Right lobe of liver (tissue), 6 donors: ENCODE data around the gene MOBP. TPM values are rescaled to one million over a fixed set of nuclear protein-coding genes. Genes with fewer than 3 reads are reported as not detected.

Source experiments
- ATAC-seq, 4 donors: fragments of 200-7000 bp; cut with Tn5 transposase; one replicate each; pipeline ENCODE4 v1.9.1; 2020; ENCODE audit warnings: mild to moderate bottlenecking in 4 of 4, moderate library complexity in 4 of 4
- DNase-seq, 3 donors: peaks; one replicate each; pipeline ENCODE4 v3.0.0-alpha.2; 2020
- H3K27ac ChIP-seq, 3 donors: fragments of 200-600 bp; one replicate each; pipeline ENCODE4 v1.8.0; 2022
- H3K27me3 ChIP-seq, 2 donors: fragments of 200-600 bp; one replicate each; pipeline ENCODE4 v1.8.0; 2022
- H3K36me3 ChIP-seq, 4 donors: fragments of 200-600 bp; sonication (generic) in 1 of 4; one replicate each; pipeline versions ENCODE4 v1.5.1 to v1.8.0; 2017 to 2022; ENCODE audit warnings: control low read depth in 1 of 4
- H3K4me1 ChIP-seq, 4 donors: fragments of 200-600 bp; sonication (generic) in 1 of 4; one replicate each; pipeline versions ENCODE4 v1.5.1 to v1.8.0; 2017 to 2022; ENCODE audit warnings: control low read depth in 1 of 4
- H3K4me3 ChIP-seq, 3 donors: fragments of 200-600 bp; one replicate each; pipeline ENCODE4 v1.8.0; 2022
- H3K9me3 ChIP-seq, 4 donors: fragments of 200-600 bp; sonication (generic) in 1 of 4; one replicate each; pipeline versions ENCODE4 v1.5.1 to v1.8.0; 2017 to 2022; ENCODE audit warnings: control low read depth in 1 of 4
- CTCF ChIP-seq, 4 donors: fragments of 200-600 bp in 3 of 4; fragments of 450-650 bp in 1 of 4; IDR thresholded peaks; one replicate each; pipeline versions ENCODE4 v1.5.1 to v1.8.0; 2016 to 2022; ENCODE audit warnings: antibody characterized with exemption in 4 of 4, mild to moderate bottlenecking in 2 of 4
- POLR2A ChIP-seq: fragments of 450-650 bp; IDR thresholded peaks from one replicate; pipeline ENCODE4 v1.6.1; 2017; ENCODE audit warnings: antibody characterized with exemption, mild to moderate bottlenecking
- WGBS: methylation state at CpG from one replicate; pipeline ENCODE4 v1.1.6; 2018; ENCODE audit warnings: low coverage, low lambda C conversion rate; ENCODE audit not compliant: insufficient coverage; ENCODE audit errors: missing lambda C conversion rate; 5-methylcytosine and 5-hydroxymethylcytosine counted together
- intact Hi-C, 2 donors: fragments of 100-400 bp; cut with DNase I; formaldehyde crosslinking; loops; one replicate each; pipeline versions ENCODE4 v1.11.2 to v1.14.1; 2022
- total RNA-seq, 6 experiments: library from RNA; depleted of rRNA in 2 of 6; stranded (reverse); fragments of >200 nt in 2 of 6; fragmentation: NEBNext Ultra II Directional in 3 of 6; extraction: Animal tissue kit (Norgen Biotek cat#: 25700) in 3 of 6; gene quantifications; one replicate each; pipeline versions ENCODE4 v1.1.0 to v1.2.4, GENCODE V29; 2016 to 2023
- donor health status: DM: no; HTN: yes; CAD: no.
- donor health status: DM: no; HTN: no; CAD: no.
- donor health status: DM: no; HTN: no; CAD: no.
- donor health status: DM: no; HTN: yes; CAD: no.
- donor health status: DM: no; HTN: yes; CAD: no.

Gene MOBP
- total RNA-seq, 6 experiments from 2014 or later, result not detected

GRCh38 chr3:39531665-39532064 lies 64.2 kb downstream of the MOBP start:
- ATAC-seq, result peak in 1 of 4 donors; percentile 85
- intact Hi-C loops, result no loop called here
- Histone ChIP-seq H3K36me3 (no peaks in the 10 kb centered on the region), H3K4me3 (no peak overlapping the region), H3K9me3 (no peaks in the 10 kb centered on the region), H3K4me1 (no peaks in the 10 kb centered on the region), H3K27me3 (no peaks in the 10 kb centered on the region), H3K27ac (no peak overlapping the region)
- no peak for DNase-seq
- TF ChIP-seq POLR2A (no peak), CTCF (IDR thresholded peaks at IDR 0.05) (no peak)
- WGBS, result 81% methylated on average over 3 of the region's 3 CpGs

- no peaks in the 10 kb centered on the region for H3K27me3 ChIP-seq
- ATAC-seq (no peak), DNase-seq (no peak)
- intact Hi-C loops, result no loop called here
- no peak overlapping the region for H3K4me3 ChIP-seq
- TF ChIP-seq POLR2A (no peak), CTCF (IDR thresholded peaks at IDR 0.05) (no peak)
- no peaks in the 10 kb centered on the region for H3K9me3 ChIP-seq
- H3K36me3 ChIP-seq, result no peaks in the 10 kb centered on the region
- WGBS, result 69% methylated on average over 1 of the region's 1 CpG
- H3K4me1 ChIP-seq, result no peaks in the 10 kb centered on the region
- H3K27ac ChIP-seq, result no peak overlapping the region
These were observed 65.3 kb downstream of the MOBP start for GRCh38 chr3:39532777-39533176.

GRCh38 chr3:39533226-39533625 lies 65.7 kb downstream of the MOBP start:
- WGBS, result 10% methylated on average over 2 of the region's 2 CpGs
- TF ChIP-seq POLR2A, result no peak
- no peak for TF ChIP-seq CTCF (IDR thresholded peaks at IDR 0.05)

GRCh38 chr3:39540162-39540921 lies 72.9 kb downstream of the MOBP start:
- no peak for TF ChIP-seq POLR2A
- TF ChIP-seq CTCF (IDR thresholded peaks at IDR 0.05), result no peak
- Histone ChIP-seq H3K9me3 (no peaks in the 10 kb centered on the region), H3K36me3 (no peaks in the 10 kb centered on the region), H3K4me3 (no peak overlapping the region), H3K4me1 (no peaks in the 10 kb centered on the region), H3K27ac (no peak overlapping the region), H3K27me3 (no peaks in the 10 kb centered on the region)
- intact Hi-C loops, result no loop called here
- no peak for ATAC-seq
- 45% methylated on average over 1 of the region's 1 CpG for WGBS
- DNase-seq, result no peak

More at GRCh38 chr3:39533226-39533625, 65.7 kb downstream of the MOBP start:
- intact Hi-C loops, result no loop called here
- H3K4me1 ChIP-seq, result no peaks in the 10 kb centered on the region
- H3K27me3 ChIP-seq, result no peaks in the 10 kb centered on the region
- DNase-seq (no peak), ATAC-seq (no peak)
- H3K36me3 ChIP-seq, result no peaks in the 10 kb centered on the region
- H3K9me3 ChIP-seq, result no peaks in the 10 kb centered on the region
- H3K27ac ChIP-seq, result no peak overlapping the region
- no peak overlapping the region for H3K4me3 ChIP-seq
